ENCODE data around the gene PKP3.
A peak's percentile ranks its signal among the peaks of the same experiment; 100 is the strongest.

PKP3 gene

DNA sequence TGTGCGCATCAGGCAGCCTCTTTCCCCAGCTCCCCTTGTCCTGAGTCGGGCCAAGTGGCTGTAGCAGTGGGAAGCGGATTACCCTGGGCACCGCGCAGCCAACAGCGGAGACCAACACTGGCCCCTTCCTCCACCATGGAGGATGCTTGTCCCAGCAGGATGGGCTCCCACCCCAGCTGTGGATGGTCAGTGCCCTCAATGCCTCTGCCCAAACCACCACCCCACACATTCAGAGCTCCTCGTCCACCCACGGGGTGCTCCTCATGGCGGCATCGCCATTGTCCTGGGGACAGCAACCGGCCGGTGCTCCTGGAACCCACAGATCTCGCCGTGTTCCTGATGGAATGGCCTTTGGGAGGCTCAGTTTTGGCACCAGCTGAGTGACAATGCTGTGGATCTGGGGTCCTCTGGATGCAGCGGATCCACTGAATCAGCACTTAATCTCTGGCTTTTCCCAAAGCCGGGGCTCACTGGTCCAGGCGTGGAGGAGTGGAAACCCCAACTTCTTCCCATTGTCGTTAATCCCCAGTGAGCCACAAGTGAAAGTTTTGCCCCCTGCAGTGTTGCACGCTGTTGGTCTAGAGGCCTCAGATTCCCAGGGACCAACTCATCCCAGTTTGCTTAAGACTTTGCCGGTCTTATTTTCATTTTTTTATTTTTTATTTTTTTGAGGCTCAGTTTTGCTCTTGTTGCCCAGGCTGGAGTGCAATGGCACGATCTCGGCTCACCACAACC, 28.9 kb upstream of the PKP3 start:
- H3K4me1 ChIP-seq (ENCODE audit: control insufficient read depth, insufficient read depth, low read length), result peaks cover 9% of the 10 kb centered on the region
- no peaks in the 10 kb centered on the region for H3K36me3 ChIP-seq (ENCODE audit: control insufficient read depth in 2 of 2, insufficient read depth in 2 of 2, low read length in 2 of 2)
- no peak overlapping the region for H3K4me3 ChIP-seq (ENCODE audit: low read length in 2 of 2)
- H3K9ac ChIP-seq (ENCODE audit: low read length in 2 of 2), result no peak overlapping the region
- peaks cover 0 to 6% of the 10 kb centered on the region in 2 donors for H3K9me3 ChIP-seq (ENCODE audit: control insufficient read depth in 2 of 2, low read length in 2 of 2)
- no peak overlapping the region for H3K27ac ChIP-seq (ENCODE audit: low read length)
- peaks cover 28 to 36% of the 10 kb centered on the region in 2 donors for H3K27me3 ChIP-seq (ENCODE audit: control insufficient read depth in 1 of 2, insufficient read depth in 2 of 2, low read length in 2 of 2)

- Histone ChIP-seq H3K27me3 (ENCODE audit: control insufficient read depth in 1 of 2, insufficient read depth in 2 of 2, low read length in 2 of 2) (peaks cover 33 to 39% of the 10 kb centered on the region in 2 donors), H3K9me3 (ENCODE audit: control insufficient read depth in 2 of 2, low read length in 2 of 2) (peaks cover 0 to 5% of the 10 kb centered on the region in 2 donors), H3K9ac (ENCODE audit: low read length in 2 of 2) (no peak overlapping the region), H3K36me3 (ENCODE audit: control insufficient read depth in 2 of 2, insufficient read depth in 2 of 2, low read length in 2 of 2) (no peaks in the 10 kb centered on the region), H3K4me1 (ENCODE audit: control insufficient read depth, insufficient read depth, low read length) (peaks cover 10% of the 10 kb centered on the region), H3K4me3 (ENCODE audit: low read length in 2 of 2) (no peak overlapping the region), H3K27ac (ENCODE audit: low read length) (no peak overlapping the region)
Measured at GRCh38 chr11:365831-366230, 28.2 kb upstream of the PKP3 start.

DNA sequence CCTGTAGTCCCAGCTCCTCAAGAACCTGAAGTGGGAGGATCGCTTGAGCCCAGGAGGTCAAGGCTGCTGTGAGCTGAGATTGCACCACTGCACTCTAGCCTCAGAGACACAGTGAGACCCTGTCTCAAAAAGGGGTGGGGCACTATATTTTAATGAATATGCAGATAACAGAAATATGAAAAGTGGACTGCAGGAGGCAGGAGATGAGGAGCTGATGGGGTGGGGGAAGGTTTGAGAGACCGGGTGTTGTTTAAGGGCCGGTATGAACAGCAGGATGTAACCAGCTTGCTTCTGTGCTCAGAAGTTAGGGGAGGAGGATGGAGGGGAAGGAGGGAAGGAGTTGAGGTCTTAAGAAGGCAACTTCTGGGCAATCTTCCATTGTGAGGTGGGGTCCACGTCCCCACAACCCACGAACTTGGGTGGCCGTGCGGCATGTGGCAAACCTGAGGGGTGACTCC, 26.0 kb upstream of the PKP3 start:
- H3K4me3 ChIP-seq (ENCODE audit: low read length in 2 of 2), result no peak overlapping the region
- no peak overlapping the region for H3K9ac ChIP-seq (ENCODE audit: low read length in 2 of 2)

GRCh38 chr11:368414-369335, 25.3 kb upstream of the PKP3 start:
- Histone ChIP-seq H3K27ac (ENCODE audit: low read length) (no peak overlapping the region), H3K4me3 (ENCODE audit: low read length in 2 of 2) (peak overlapping the region in 1 of 2 donors; percentile 36)

More for the DNA sequence above, 26.0 kb upstream of the PKP3 start:
- Histone ChIP-seq H3K27ac (ENCODE audit: low read length) (no peak overlapping the region), H3K4me1 (ENCODE audit: control insufficient read depth, insufficient read depth, low read length) (peaks cover 10% of the 10 kb centered on the region), H3K27me3 (ENCODE audit: control insufficient read depth in 1 of 2, insufficient read depth in 2 of 2, low read length in 2 of 2) (peaks cover 31 to 36% of the 10 kb centered on the region in 2 donors), H3K9me3 (ENCODE audit: control insufficient read depth in 2 of 2, low read length in 2 of 2) (no peaks in the 10 kb centered on the region), H3K36me3 (ENCODE audit: control insufficient read depth in 2 of 2, insufficient read depth in 2 of 2, low read length in 2 of 2) (no peaks in the 10 kb centered on the region)

DNA sequence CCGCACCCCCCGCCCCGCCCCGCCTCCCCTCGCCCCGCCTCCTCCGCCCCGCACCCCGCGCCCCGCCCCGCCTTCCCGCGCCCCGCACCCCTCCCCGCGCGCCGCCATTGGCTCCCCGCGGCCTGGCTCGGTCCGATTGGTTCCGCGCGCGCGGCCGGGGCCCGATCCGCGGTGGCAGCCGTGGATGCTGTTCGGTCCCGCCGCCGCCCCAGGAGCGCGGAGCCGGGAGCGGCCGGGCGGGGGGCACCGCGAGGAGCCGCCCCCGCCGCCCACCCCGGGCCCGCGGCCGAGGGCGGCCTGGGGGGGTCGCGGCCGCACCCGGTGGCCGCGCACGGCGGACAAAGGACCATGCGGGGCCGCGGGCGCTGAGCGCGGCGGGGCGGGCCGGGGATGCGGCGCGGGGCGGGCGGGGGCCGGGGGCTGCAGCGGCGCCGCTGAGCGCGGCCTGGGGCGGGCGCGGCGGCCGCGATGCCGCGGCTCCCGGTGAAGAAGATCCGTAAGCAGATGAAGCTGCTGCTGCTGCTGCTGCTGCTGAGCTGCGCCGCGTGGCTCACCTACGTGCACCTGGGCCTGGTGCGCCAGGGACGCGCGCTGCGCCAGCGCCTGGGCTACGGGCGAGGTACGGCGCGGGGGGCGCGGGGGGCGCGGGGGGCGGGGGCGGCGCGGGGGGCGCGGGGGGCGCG, 24.5 kb upstream of the PKP3 start, which contains the start of gene B4GALNT4:
B4GALNT4 (plus strand) TSS at position 164 of the 683 bp plus-strand sequence; CDS start at position 469, 305 bp downstream.
- peaks cover 13% of the 10 kb centered on the region for H3K4me1 ChIP-seq (ENCODE audit: control insufficient read depth, insufficient read depth, low read length)
- no peak within 1 kb of the TSS for H3K27ac ChIP-seq (ENCODE audit: low read length)
- no peaks in the 10 kb centered on the region for H3K36me3 ChIP-seq (ENCODE audit: control insufficient read depth in 2 of 2, insufficient read depth in 2 of 2, low read length in 2 of 2)
- H3K9me3 ChIP-seq (ENCODE audit: control insufficient read depth in 2 of 2, low read length in 2 of 2), result no peaks in the 10 kb centered on the region
- peak within 1 kb of the TSS in 1 of 2 donors; percentile 36 for H3K4me3 ChIP-seq (ENCODE audit: low read length in 2 of 2)
- peaks cover 31 to 35% of the 10 kb centered on the region in 2 donors for H3K27me3 ChIP-seq (ENCODE audit: control insufficient read depth in 1 of 2, insufficient read depth in 2 of 2, low read length in 2 of 2)
- no peak within 1 kb of the TSS for H3K9ac ChIP-seq (ENCODE audit: low read length in 2 of 2)

More at GRCh38 chr11:368414-369335, 25.3 kb upstream of the PKP3 start:
- Histone ChIP-seq H3K4me1 (ENCODE audit: control insufficient read depth, insufficient read depth, low read length) (peaks cover 12% of the 10 kb centered on the region), H3K36me3 (ENCODE audit: control insufficient read depth in 2 of 2, insufficient read depth in 2 of 2, low read length in 2 of 2) (no peaks in the 10 kb centered on the region), H3K9ac (ENCODE audit: low read length in 2 of 2) (no peak overlapping the region), H3K9me3 (ENCODE audit: control insufficient read depth in 2 of 2, low read length in 2 of 2) (no peaks in the 10 kb centered on the region), H3K27me3 (ENCODE audit: control insufficient read depth in 1 of 2, insufficient read depth in 2 of 2, low read length in 2 of 2) (peaks cover 31 to 36% of the 10 kb centered on the region in 2 donors)

- Histone ChIP-seq H3K9ac (ENCODE audit: low read length in 2 of 2) (no peak overlapping the region), H3K27ac (ENCODE audit: low read length) (no peak overlapping the region), H3K4me3 (ENCODE audit: low read length in 2 of 2) (no peak overlapping the region), H3K36me3 (ENCODE audit: control insufficient read depth in 2 of 2, insufficient read depth in 2 of 2, low read length in 2 of 2) (no peaks in the 10 kb centered on the region), H3K4me1 (ENCODE audit: control insufficient read depth, insufficient read depth, low read length) (peaks cover 13% of the 10 kb centered on the region), H3K27me3 (ENCODE audit: control insufficient read depth in 1 of 2, insufficient read depth in 2 of 2, low read length in 2 of 2) (peaks cover 24 to 27% of the 10 kb centered on the region in 2 donors), H3K9me3 (ENCODE audit: control insufficient read depth in 2 of 2, low read length in 2 of 2) (no peaks in the 10 kb centered on the region)
Measured at GRCh38 chr11:370070-370941, 23.7 kb upstream of the PKP3 start.

DNA sequence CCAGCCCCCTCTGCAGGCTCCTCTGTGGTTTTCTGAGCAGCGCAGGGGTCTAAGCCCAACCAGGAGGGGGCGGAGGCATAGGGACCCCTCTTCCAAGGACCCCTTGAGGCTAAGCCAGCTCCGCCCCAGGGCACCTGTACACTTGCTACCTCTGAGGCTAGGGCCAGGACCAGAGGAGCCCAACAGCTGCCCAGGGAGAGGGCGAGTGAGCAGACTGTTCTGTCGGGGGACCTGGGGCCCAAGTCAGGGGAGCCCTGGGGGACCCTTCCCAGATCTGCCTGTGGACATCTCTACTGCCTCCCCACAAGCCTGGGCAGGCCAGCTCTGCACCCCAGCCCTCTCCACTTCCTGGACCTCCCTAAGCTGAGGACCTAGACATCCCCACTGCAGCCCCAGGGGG, 23.0 kb upstream of the PKP3 start:
- peaks cover 13% of the 10 kb centered on the region for H3K4me1 ChIP-seq (ENCODE audit: control insufficient read depth, insufficient read depth, low read length)
- H3K4me3 ChIP-seq (ENCODE audit: low read length in 2 of 2), result no peak overlapping the region
- H3K9me3 ChIP-seq (ENCODE audit: control insufficient read depth in 2 of 2, low read length in 2 of 2), result no peaks in the 10 kb centered on the region
- peaks cover 24% of the 10 kb centered on the region in 2 donors for H3K27me3 ChIP-seq (ENCODE audit: control insufficient read depth in 1 of 2, insufficient read depth in 2 of 2, low read length in 2 of 2)
- H3K27ac ChIP-seq (ENCODE audit: low read length), result no peak overlapping the region
- H3K36me3 ChIP-seq (ENCODE audit: control insufficient read depth in 2 of 2, insufficient read depth in 2 of 2, low read length in 2 of 2), result no peaks in the 10 kb centered on the region
- H3K9ac ChIP-seq (ENCODE audit: low read length in 2 of 2), result no peak overlapping the region

DNA sequence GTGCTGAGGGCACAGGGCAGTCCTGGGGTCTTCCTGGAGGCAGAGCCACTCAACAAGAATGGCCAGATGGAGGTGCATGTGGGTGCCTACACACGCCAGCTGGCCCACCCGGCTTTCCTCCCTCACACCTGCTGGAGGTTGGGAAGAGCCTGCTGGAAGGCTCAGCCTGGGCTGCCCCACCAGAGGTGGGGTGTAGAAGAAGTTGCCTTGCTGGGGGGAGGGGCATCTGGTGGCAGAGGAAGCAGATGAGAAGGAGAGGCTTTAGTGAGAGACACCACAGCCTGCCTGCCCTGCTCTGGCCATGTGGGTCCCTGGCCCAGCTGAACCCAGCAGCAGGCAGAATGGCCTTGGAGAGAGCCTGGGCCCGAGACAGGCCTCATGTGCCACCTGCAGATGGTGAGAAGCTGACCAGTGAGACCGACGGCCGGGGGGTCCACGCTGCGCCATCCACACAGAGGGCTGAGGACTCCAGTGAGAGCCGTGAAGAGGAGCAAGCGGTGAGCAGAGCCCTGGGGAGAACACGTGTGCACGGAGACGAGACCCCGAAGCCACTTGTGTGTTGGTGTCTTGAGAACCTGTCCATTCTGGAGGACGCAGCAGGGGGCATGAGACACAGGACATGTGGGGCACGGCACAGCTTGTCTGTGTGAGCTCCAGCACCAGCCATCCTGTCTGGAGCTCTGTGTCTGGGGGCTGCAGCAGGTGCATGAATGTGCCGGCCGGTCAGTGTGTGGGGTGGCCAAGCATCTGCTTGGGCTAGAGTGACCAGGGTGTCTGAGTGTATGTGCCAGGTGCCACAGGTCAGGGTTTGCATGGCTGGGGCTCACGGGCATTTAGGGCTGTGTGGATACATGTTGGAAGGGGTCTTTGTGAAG, 22.1 kb upstream of the PKP3 start:
- no peaks in the 10 kb centered on the region for H3K36me3 ChIP-seq (ENCODE audit: control insufficient read depth in 2 of 2, insufficient read depth in 2 of 2, low read length in 2 of 2)
- H3K9me3 ChIP-seq (ENCODE audit: control insufficient read depth in 2 of 2, low read length in 2 of 2), result no peaks in the 10 kb centered on the region
- no peak overlapping the region for H3K27ac ChIP-seq (ENCODE audit: low read length)
- no peak overlapping the region for H3K9ac ChIP-seq (ENCODE audit: low read length in 2 of 2)
- H3K4me3 ChIP-seq (ENCODE audit: low read length in 2 of 2), result no peak overlapping the region
- H3K4me1 ChIP-seq (ENCODE audit: control insufficient read depth, insufficient read depth, low read length), result peaks cover 13% of the 10 kb centered on the region
- H3K27me3 ChIP-seq (ENCODE audit: control insufficient read depth in 1 of 2, insufficient read depth in 2 of 2, low read length in 2 of 2), result peaks cover 23 to 24% of the 10 kb centered on the region in 2 donors

Data from stomach smooth muscle (tissue), 2 donors.